Diencephalon (tissue), 1 donor: ENCODE data around the gene TAAR9. TPM values are rescaled to one million over a fixed set of nuclear protein-coding genes. Genes with fewer than 3 reads are reported as not detected.

Experiments
- small RNA-seq: library from RNA; depleted of rRNA; stranded (forward); fragments of <200 nt; gene quantifications from one replicate; pipeline ENCODE3, GENCODE V24; 2014
- total RNA-seq: library from RNA; depleted of rRNA; stranded (reverse); fragments of >200 nt; gene quantifications from one replicate; pipeline ENCODE4 v1.2.3, GENCODE V29; 2014

The TAAR9 gene, protein sequence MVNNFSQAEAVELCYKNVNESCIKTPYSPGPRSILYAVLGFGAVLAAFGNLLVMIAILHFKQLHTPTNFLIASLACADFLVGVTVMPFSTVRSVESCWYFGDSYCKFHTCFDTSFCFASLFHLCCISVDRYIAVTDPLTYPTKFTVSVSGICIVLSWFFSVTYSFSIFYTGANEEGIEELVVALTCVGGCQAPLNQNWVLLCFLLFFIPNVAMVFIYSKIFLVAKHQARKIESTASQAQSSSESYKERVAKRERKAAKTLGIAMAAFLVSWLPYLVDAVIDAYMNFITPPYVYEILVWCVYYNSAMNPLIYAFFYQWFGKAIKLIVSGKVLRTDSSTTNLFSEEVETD
- total RNA-seq = not detected

DNA sequence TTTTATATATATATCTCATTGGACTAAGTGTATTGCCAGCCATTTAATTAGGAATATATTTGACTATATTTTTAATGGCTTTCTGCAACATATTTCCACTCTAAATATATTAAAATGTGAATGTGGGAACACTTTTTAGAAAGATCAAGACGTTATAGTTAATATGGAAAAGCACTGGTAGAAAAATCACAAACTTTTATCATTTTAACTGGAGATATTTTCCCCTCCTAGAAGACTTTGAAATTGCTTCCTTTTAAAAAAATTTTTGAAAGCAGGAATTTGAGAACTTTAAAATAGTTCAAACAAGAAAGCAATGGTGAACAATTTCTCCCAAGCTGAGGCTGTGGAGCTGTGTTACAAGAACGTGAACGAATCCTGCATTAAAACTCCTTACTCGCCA lies at the start of gene TAAR9:
Gene TAAR9 (plus strand): TSS at position 301 of the 400 bp plus-strand sequence. CDS start 13 bp downstream, at position 314.

DNA sequence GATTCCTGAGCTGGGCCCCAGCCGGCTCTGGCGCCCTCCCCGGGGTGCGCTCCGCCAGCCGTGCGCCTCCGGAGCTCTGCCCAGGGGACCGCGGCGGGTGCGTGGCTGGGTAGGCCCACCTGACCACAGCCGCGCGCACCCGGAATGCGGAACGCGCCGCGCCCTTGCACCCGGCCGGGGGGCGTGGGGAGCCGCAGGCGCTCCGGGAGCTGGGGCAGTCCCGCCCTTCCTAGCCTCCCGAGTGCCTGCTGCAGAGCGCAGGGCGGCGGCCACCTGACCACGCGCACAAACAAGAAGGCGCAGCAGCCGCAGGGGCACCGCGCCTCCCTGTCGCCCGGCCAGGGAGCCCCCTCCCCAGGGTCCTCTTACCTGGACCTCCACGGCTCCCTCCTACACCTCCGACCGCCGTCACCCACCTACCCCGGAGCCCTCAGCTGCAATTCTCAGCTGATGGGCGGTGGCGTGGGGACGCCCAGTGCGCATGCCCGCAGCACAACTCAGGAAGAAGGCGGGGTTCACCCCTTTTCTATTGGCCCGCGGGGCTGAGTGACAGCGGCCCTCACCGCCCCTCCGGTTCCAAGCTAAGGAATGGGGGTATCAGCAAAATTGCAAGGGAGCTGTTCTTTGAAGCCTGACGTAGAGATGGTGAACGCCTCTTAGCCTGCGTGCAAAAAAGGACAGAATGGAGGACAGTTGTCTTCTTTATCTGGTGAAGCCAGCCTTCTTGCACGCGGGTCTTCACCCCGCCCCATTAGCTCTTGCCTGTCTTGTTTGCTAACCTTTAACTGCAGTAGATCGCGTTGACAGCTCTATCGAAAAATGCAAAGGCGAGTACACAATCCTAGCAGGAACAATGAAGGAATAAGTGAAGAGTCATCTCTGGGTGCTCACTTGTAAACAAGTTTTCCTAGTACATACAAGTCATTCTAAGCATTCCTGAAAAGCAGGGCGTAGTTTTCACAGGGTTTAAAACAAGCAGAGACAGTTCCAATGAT lies 25.1 kb upstream of the TAAR9 start, which contains the start of gene STX7:
Gene STX7 (minus strand): TSS at position 479 of the 995 bp plus-strand sequence. CDS start 9,586 bp downstream, outside the sequence.

DNA sequence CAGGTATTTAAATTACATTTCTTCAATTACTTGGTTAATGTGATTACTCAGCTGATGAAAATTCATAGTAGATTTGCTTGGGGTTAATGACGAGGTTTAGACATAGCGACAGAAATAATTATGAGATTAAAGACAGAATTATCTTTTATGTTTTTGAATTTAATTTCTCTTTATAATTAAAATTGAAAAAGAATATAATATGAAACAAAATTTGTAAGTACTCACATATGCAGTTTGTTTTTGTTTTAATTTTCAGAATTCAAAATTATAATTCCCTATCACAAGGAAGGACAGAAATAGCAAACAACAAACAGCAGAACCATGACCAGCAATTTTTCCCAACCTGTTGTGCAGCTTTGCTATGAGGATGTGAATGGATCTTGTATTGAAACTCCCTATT lies 14.3 kb downstream of the TAAR9 start, which contains the start of gene TAAR8:
Gene TAAR8 (plus strand): TSS at position 301 of the 400 bp plus-strand sequence. CDS start 21 bp downstream, at position 322.

DNA sequence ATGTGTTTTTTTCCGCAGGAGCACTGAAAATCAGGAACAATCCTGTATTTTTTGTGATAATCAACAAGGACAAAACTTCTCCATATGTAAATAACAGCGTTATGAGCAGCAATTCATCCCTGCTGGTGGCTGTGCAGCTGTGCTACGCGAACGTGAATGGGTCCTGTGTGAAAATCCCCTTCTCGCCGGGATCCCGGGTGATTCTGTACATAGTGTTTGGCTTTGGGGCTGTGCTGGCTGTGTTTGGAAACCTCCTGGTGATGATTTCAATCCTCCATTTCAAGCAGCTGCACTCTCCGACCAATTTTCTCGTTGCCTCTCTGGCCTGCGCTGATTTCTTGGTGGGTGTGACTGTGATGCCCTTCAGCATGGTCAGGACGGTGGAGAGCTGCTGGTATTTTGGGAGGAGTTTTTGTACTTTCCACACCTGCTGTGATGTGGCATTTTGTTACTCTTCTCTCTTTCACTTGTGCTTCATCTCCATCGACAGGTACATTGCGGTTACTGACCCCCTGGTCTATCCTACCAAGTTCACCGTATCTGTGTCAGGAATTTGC lies 32.2 kb downstream of the TAAR9 start, which contains the start of gene TAAR6:
Gene TAAR6 (plus strand): TSS at position 102 of the 557 bp plus-strand sequence. CDS start 0 bp downstream, at position 102.

Small RNA genes lying within 50 kb of the gene (small RNA-seq; reads per million reads assigned to genes)
- gene TAAR7P = not detected

Other genes starting within 250 kb of the TAAR9 start
- gene MOXD1, start 136.8 kb upstream of the TAAR9 start, total RNA-seq = 11.3 TPM
- gene STX7, start 25.2 kb upstream of the TAAR9 start, total RNA-seq = 73.6 TPM
- gene TAAR8, start 14.4 kb downstream of the TAAR9 start, total RNA-seq = not detected
- not detected for gene TAAR6, start 32.0 kb downstream of the TAAR9 start, total RNA-seq
- not detected for gene TAAR5, start 51.5 kb downstream of the TAAR9 start, total RNA-seq
- not detected for gene TAAR2, start 86.0 kb downstream of the TAAR9 start, total RNA-seq
- not detected for gene TAAR1, start 120.9 kb downstream of the TAAR9 start, total RNA-seq
- not detected for gene VNN1, start 175.8 kb downstream of the TAAR9 start, total RNA-seq
- 1.4 TPM for gene VNN2, start 219.6 kb downstream of the TAAR9 start, total RNA-seq